Suprapubic skin (tissue), 4 donors: ENCODE results near the gene PLXNC1. TPM values are rescaled to one million over a fixed set of nuclear protein-coding genes. Genes with fewer than 3 reads are reported as not detected.

Experiments used
- DNase-seq, 2 donors: peaks; one replicate each; pipeline ENCODE4 v3.0.0-alpha.2; 2019; ENCODE audit warnings: low spot score in 2 of 2
- H3K27ac ChIP-seq: fragments of 200-600 bp; sonication (generic); one replicate; pipeline ENCODE4 v1.5.1; 2019
- H3K27me3 ChIP-seq: fragments of 200-600 bp; sonication (generic); one replicate; pipeline ENCODE4 v1.5.1; 2019
- H3K36me3 ChIP-seq: fragments of 200-600 bp; sonication (generic); one replicate; pipeline ENCODE4 v1.5.1; 2019
- H3K4me1 ChIP-seq: fragments of 200-600 bp; sonication (generic); one replicate; pipeline ENCODE4 v1.5.1; 2019
- H3K4me3 ChIP-seq: fragments of 200-600 bp; sonication (generic); one replicate; pipeline ENCODE4 v1.5.1; 2019; ENCODE audit warnings: mild to moderate bottlenecking
- H3K9me3 ChIP-seq: fragments of 200-600 bp; sonication (generic); one replicate; pipeline ENCODE4 v1.5.1; 2019
- CTCF ChIP-seq, 2 donors: fragments of 200-600 bp in 1 of 2; fragments of 450-650 bp in 1 of 2; sonication (generic) in 1 of 2; IDR thresholded peaks; one replicate each; pipeline ENCODE4 v1.5.1; 2016 to 2019; ENCODE audit warnings: antibody characterized with exemption in 2 of 2, mild to moderate bottlenecking in 1 of 2, moderate library complexity in 1 of 2
- EP300 ChIP-seq: sonication (generic); formaldehyde crosslinking; IDR thresholded peaks from one replicate; pipeline ENCODE4 v1.6.1; 2017; ENCODE audit warnings: antibody characterized with exemption
- POLR2A ChIP-seq, 2 donors: fragments of 450-650 bp; IDR thresholded peaks; one replicate each; pipeline ENCODE4 v1.6.1; 2017; ENCODE audit warnings: antibody characterized with exemption in 2 of 2, mild to moderate bottlenecking in 2 of 2, moderate library complexity in 2 of 2
- POLR2AphosphoS5 ChIP-seq, 3 donors: sonication (generic); formaldehyde crosslinking; IDR thresholded peaks; one replicate each; pipeline ENCODE4 v1.6.1; 2017; ENCODE audit warnings: antibody characterized with exemption in 3 of 3
- WGBS: methylation state at CpG from one replicate; pipeline ENCODE4 v1.1.5; 2018; 5-methylcytosine and 5-hydroxymethylcytosine counted together
- total RNA-seq, 4 donors: library from RNA; depleted of rRNA; stranded (reverse); fragments of >200 nt; gene quantifications; one replicate each; pipeline ENCODE4 v1.1.0, GENCODE V29; 2016

The PLXNC1 gene
- total RNA-seq, 4 donors from 2014 or later = 8.1 to 30.9 (median 15.3) TPM

- Histone ChIP-seq H3K4me1 (peaks cover 13% of the 10 kb centered on the region), H3K36me3 (no peaks in the 10 kb centered on the region), H3K4me3 (no peak overlapping the region), H3K9me3 (no peaks in the 10 kb centered on the region), H3K27me3 (no peaks in the 10 kb centered on the region), H3K27ac (no peak overlapping the region)
- no peak for DNase-seq
- WGBS = 79% methylated on average over 8 of the region's 8 CpGs
- TF ChIP-seq POLR2AphosphoS5 (IDR thresholded peaks at IDR 0.05) (no peak), POLR2A (IDR thresholded peaks at IDR 0.05) (no peak), CTCF (IDR thresholded peaks at IDR 0.05) (no peak), EP300 (no peak)
These were observed 60.9 kb downstream of the PLXNC1 start for GRCh38 chr12:94209240-94209639.

- no peak for TF ChIP-seq CTCF (IDR thresholded peaks at IDR 0.05)
- TF ChIP-seq POLR2AphosphoS5 (IDR thresholded peaks at IDR 0.05) = no peak
- TF ChIP-seq POLR2A (IDR thresholded peaks at IDR 0.05) = no peak
- no peak for TF ChIP-seq EP300
- DNase-seq = no peak
- H3K36me3 ChIP-seq = no peaks in the 10 kb centered on the region
- H3K27me3 ChIP-seq = no peaks in the 10 kb centered on the region
- peaks cover 7% of the 10 kb centered on the region for H3K4me1 ChIP-seq
- H3K9me3 ChIP-seq = no peaks in the 10 kb centered on the region
- WGBS = 67% methylated on average over 5 of the region's 5 CpGs
- H3K27ac ChIP-seq = no peak overlapping the region
- H3K4me3 ChIP-seq = no peak overlapping the region
These were observed 62.6 kb downstream of the PLXNC1 start for GRCh38 chr12:94211021-94211420.

GRCh38 chr12:94218233-94218632, 69.9 kb downstream of the PLXNC1 start:
- H3K27me3 ChIP-seq = no peaks in the 10 kb centered on the region
- TF ChIP-seq POLR2AphosphoS5 (IDR thresholded peaks at IDR 0.05) (no peak), CTCF (IDR thresholded peaks at IDR 0.05) (no peak), POLR2A (IDR thresholded peaks at IDR 0.05) (no peak), EP300 (no peak)
- no peaks in the 10 kb centered on the region for H3K36me3 ChIP-seq
- H3K27ac ChIP-seq = no peak overlapping the region
- no peak for DNase-seq
- H3K4me1 ChIP-seq = no peaks in the 10 kb centered on the region
- H3K4me3 ChIP-seq = no peak overlapping the region
- WGBS = 77% methylated on average over 3 of the region's 3 CpGs
- no peaks in the 10 kb centered on the region for H3K9me3 ChIP-seq

- H3K36me3 ChIP-seq = no peaks in the 10 kb centered on the region
- no peaks in the 10 kb centered on the region for H3K4me1 ChIP-seq
- no peaks in the 10 kb centered on the region for H3K9me3 ChIP-seq
- WGBS = 97% methylated on average over 2 of the region's 2 CpGs
- TF ChIP-seq POLR2A (IDR thresholded peaks at IDR 0.05) = no peak
- H3K27ac ChIP-seq = no peak overlapping the region
- no peaks in the 10 kb centered on the region for H3K27me3 ChIP-seq
- no peak overlapping the region for H3K4me3 ChIP-seq
- DNase-seq = no peak
These were observed 71.4 kb downstream of the PLXNC1 start for GRCh38 chr12:94219622-94220302.

GRCh38 chr12:94220804-94221203, 72.4 kb downstream of the PLXNC1 start:
- WGBS = 99% methylated on average over 4 of the region's 5 CpGs
- no peaks in the 10 kb centered on the region for H3K4me1 ChIP-seq
- H3K27ac ChIP-seq = no peak overlapping the region
- H3K9me3 ChIP-seq = no peaks in the 10 kb centered on the region
- no peaks in the 10 kb centered on the region for H3K36me3 ChIP-seq
- DNase-seq = no peak
- TF ChIP-seq POLR2A (IDR thresholded peaks at IDR 0.05) (no peak), EP300 (no peak)
- H3K27me3 ChIP-seq = no peaks in the 10 kb centered on the region
- H3K4me3 ChIP-seq = no peak overlapping the region

- Histone ChIP-seq H3K27me3 (no peaks in the 10 kb centered on the region), H3K36me3 (no peaks in the 10 kb centered on the region), H3K4me1 (no peaks in the 10 kb centered on the region), H3K4me3 (no peak overlapping the region), H3K9me3 (no peaks in the 10 kb centered on the region), H3K27ac (no peak overlapping the region)
- WGBS = 91% methylated on average over 4 of the region's 4 CpGs
- no peak for TF ChIP-seq CTCF (IDR thresholded peaks at IDR 0.05)
- TF ChIP-seq POLR2A (IDR thresholded peaks at IDR 0.05) = no peak
- TF ChIP-seq EP300 = no peak
- TF ChIP-seq POLR2AphosphoS5 (IDR thresholded peaks at IDR 0.05) = no peak
- no peak for DNase-seq
These were observed 74.1 kb downstream of the PLXNC1 start for GRCh38 chr12:94222351-94223084.
